WI38 (cell line): ENCODE results near the gene BTNL8.

ENCODE experiments used
- H3K4me3 ChIP-seq: 2 replicates; pipeline ENCODE4 v1.5.1; 2011; ENCODE audit warnings: low read depth, mild to moderate bottlenecking, control low read depth, low read length
- CTCF ChIP-seq: IDR thresholded peaks from 2 replicates; pipeline ENCODE4 v1.5.1; 2012; ENCODE audit warnings: low read depth, mild to moderate bottlenecking, control low read depth, low read length

Gene BTNL8

DNA sequence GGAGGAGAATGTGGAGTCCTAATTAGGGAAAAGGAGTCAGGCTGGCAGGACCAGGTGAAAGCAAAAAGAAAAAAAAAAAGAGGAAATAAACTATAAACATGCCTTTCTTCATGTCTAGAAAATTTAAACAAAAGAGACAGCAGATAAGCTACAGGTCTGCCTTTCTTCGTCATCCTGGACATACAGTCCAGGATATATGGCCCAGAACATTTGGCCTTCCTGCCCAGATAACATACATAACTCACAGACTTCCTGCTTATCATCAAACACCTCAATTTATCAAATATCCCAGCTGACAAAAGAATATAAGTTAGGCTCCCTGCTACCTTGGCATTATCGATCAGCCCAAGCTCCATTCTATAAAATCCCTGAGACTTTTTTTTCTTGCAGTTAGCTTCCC is 11.2 kb downstream of the BTNL8 start:
- TF ChIP-seq CTCF: no peak
- H3K4me3 ChIP-seq: no peak overlapping the region

- no peak for TF ChIP-seq CTCF
- H3K4me3 ChIP-seq: no peak overlapping the region
Measured at GRCh38 chr5:180910735-180911134, 11.8 kb downstream of the BTNL8 start.

DNA sequence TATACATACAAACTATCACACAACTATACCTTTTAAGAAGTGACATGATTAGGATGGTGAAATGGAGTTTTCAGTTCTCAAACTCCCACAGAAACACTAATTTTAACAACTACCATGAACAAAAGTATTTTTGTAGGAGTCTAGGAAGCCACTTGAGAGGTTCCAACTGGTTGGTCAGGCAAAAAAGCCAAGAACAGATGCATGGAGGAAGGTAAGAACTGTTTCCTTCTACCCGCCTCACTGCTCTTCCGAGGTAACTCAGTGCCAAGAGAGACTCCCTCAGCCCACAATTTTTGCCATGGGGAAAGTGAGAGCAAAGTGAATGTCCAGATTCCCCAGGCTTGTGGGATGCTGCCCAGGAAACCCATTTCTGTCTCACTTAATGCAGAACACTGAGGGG is 15.7 kb downstream of the BTNL8 start:
- no peak for TF ChIP-seq CTCF
- H3K4me3 ChIP-seq: no peak overlapping the region

DNA sequence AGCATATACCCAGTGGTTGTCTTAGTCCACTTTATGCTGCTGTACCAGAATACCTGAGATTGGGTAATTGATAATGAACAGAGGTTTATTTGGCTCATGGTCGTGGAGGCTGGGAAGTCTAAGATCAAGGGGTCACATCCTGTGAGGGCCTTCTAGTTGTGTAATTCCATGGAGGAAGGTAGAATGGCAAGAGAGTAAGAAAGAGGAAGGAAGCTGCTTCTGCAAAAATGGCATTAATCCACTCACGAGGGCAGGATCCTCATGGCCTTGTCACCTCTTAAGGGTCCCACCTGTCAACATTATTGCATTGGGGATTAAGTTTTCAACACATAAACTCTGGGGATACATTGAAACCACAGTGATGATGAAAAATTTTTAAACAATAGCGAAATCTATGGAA is 17.0 kb downstream of the BTNL8 start:
- TF ChIP-seq CTCF: no peak
- H3K4me3 ChIP-seq: no peak overlapping the region

DNA sequence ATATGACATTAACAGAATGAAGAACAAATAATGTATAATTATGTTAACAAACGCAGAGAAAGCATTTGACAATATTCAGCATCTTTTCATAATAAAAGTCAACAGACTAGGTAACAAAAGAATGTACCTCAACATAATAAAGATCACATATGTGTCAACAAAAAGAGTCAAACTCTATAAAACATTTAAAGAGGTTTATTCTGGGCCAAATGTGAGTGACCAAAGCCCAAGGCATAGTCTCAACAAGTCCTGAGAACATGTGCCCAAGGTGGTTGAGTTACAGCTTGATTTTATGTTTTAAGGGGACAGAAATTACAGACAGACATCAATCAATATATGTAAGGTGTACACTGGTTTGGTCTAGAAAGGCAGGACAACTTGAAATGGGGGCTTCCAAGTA is 19.4 kb downstream of the BTNL8 start:
- no peak for TF ChIP-seq CTCF
- no peak overlapping the region for H3K4me3 ChIP-seq

DNA sequence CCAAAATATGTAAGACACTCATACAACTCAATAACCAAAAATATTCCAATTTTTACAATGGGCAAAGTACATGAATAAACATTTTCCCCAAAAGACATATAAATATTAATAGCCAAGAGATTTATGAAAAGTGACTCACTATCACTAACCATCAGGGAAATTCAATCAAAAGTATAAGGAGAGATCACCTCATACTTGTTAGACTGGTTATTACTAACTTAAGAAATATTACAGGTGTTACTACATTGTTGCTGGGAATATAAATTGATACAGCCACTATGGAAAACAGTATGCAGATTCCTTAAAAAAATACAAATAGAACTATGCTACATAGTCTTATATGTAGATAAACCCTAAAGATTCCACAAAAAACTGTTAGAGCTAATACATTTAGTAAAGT is 21.8 kb downstream of the BTNL8 start:
- no peak for TF ChIP-seq CTCF
- no peak overlapping the region for H3K4me3 ChIP-seq

- no peak for TF ChIP-seq CTCF
- H3K4me3 ChIP-seq: no peak overlapping the region
Measured at GRCh38 chr5:180922932-180923331, 24.0 kb downstream of the BTNL8 start.

- H3K4me3 ChIP-seq: no peak overlapping the region
- no peak for TF ChIP-seq CTCF
Measured at GRCh38 chr5:180932660-180933059, 33.7 kb downstream of the BTNL8 start.
